Naive thymus-derived CD4-positive, alpha-beta T cell (primary cell): ENCODE results near the gene DPRX. TPM values are rescaled to one million over a fixed set of nuclear protein-coding genes. Genes with fewer than 3 reads are reported as not detected.

Experiments
- ATAC-seq: fragments of 150-1000 bp; cut with Tn5 transposase; 2 replicates; pipeline ENCODE4 v1.10.0; 2021; ENCODE audit warnings: mild to moderate bottlenecking, moderate library complexity
- CTCF ChIA-PET: fragments of 350-600 bp; sonication (Branson Sonifier 250); formaldehyde crosslinking; loops from one replicate; lab custom pipeline; 2021; ENCODE audit warnings: antibody characterized with exemption; lab: Charles Lee
- POLR2A ChIA-PET: fragments of 350-600 bp; sonication (Branson Sonifier 250); formaldehyde crosslinking; loops from one replicate; lab custom pipeline; 2021; ENCODE audit warnings: antibody characterized with exemption, inconsistent platforms; lab: Charles Lee
- DNase-seq, 9 donors: peaks; one replicate each; pipeline versions ENCODE4 v3.0.0 to v3.0.0-alpha.2; 2020 to 2022; ENCODE audit warnings: mixed read lengths in 1 of 9
- H3K27ac ChIP-seq: one replicate; pipeline ENCODE4 v1.7.0; 2013; ENCODE audit warnings: mild to moderate bottlenecking, low read depth, low read length, moderate library complexity
- H3K27me3 ChIP-seq, 2 donors: one replicate each; pipeline ENCODE4 v1.7.0; 2013; ENCODE audit warnings: low read length in 2 of 2, mild to moderate bottlenecking in 2 of 2, moderate library complexity in 2 of 2; ENCODE audit not compliant: control insufficient read depth in 2 of 2, insufficient read depth in 2 of 2
- H3K36me3 ChIP-seq, 3 experiments: 1 replicate in 2 of 3; 2 replicates in 1 of 3; pipeline ENCODE4 v1.7.0; 2013; ENCODE audit warnings: low read length in 3 of 3, mild to moderate bottlenecking in 3 of 3, moderate library complexity in 1 of 3; ENCODE audit not compliant: insufficient read depth in 3 of 3, control insufficient read depth in 2 of 3
- H3K4me1 ChIP-seq, 2 donors: one replicate each; pipeline ENCODE4 v1.7.0; 2013; ENCODE audit warnings: low read length in 2 of 2, mild to moderate bottlenecking in 2 of 2, moderate library complexity in 1 of 2; ENCODE audit not compliant: control insufficient read depth in 2 of 2, insufficient read depth in 2 of 2
- H3K4me3 ChIP-seq: 2 replicates; pipeline ENCODE4 v1.7.0; 2013; ENCODE audit warnings: mild to moderate bottlenecking, low read length
- H3K9me3 ChIP-seq, 3 experiments: 1 replicate in 2 of 3; 2 replicates in 1 of 3; pipeline ENCODE4 v1.7.0; 2013; ENCODE audit warnings: low read length in 3 of 3; ENCODE audit not compliant: control insufficient read depth in 2 of 3
- H3K27ac Mint-ChIP-seq, 9 donors: one replicate each; pipeline ENCODE4 v1.8.0; 2020 to 2022; ENCODE audit warnings: mixed read lengths in 9 of 9, mild to moderate bottlenecking in 8 of 9, moderate library complexity in 5 of 9, inconsistent platforms in 2 of 9
- H3K27me3 Mint-ChIP-seq, 5 donors: one replicate each; pipeline ENCODE4 v1.8.0; 2021 to 2022; ENCODE audit warnings: mixed read lengths in 5 of 5, mild to moderate bottlenecking in 1 of 5
- H3K36me3 Mint-ChIP-seq, 5 donors: one replicate each; pipeline ENCODE4 v1.8.0; 2020 to 2022; ENCODE audit warnings: mixed read lengths in 5 of 5, mild to moderate bottlenecking in 3 of 5, inconsistent platforms in 1 of 5
- H3K4me1 Mint-ChIP-seq, 7 donors: one replicate each; pipeline ENCODE4 v1.8.0; 2020 to 2022; ENCODE audit warnings: mixed read lengths in 7 of 7, mild to moderate bottlenecking in 3 of 7, inconsistent platforms in 1 of 7
- H3K4me3 Mint-ChIP-seq, 10 donors: one replicate each; pipeline ENCODE4 v1.8.0; 2020 to 2022; ENCODE audit warnings: mild to moderate bottlenecking in 10 of 10, mixed read lengths in 10 of 10, moderate library complexity in 6 of 10, inconsistent platforms in 2 of 10
- H3K9me3 Mint-ChIP-seq, 11 donors: one replicate each; pipeline ENCODE4 v1.8.0; 2020 to 2022; ENCODE audit warnings: mixed read lengths in 11 of 11, mild to moderate bottlenecking in 4 of 11, inconsistent platforms in 1 of 11, moderate library complexity in 1 of 11
- intact Hi-C, 2 donors: fragments of 100-400 bp; cut with micrococcal nuclease; formaldehyde crosslinking; loops; one replicate each; pipeline ENCODE4 v1.15.1; 2023
- polyA plus RNA-seq, 2 donors: library from polyadenylated mRNA; unstranded; fragments of 300-500 nt; fragmentation: Illumina TruSeq; gene quantifications; one replicate each; pipeline ENCODE4 v1.2.3, GENCODE V29; 2021
- total RNA-seq, 6 experiments: library from RNA in 5 of 6; stranded (reverse) in 5 of 6; gene quantifications; 1 replicate in 5 of 6; 2 replicates in 1 of 6; pipeline ENCODE4 v1.2.3 and lab custom pipeline; 2021 to 2026

Gene DPRX
- total and polyA plus RNA-seq, 7 experiments from 2014 or later = not detected

- no peak overlapping the region for H3K27ac Mint-ChIP-seq
- no peaks in the 10 kb centered on the region for H3K27me3 Mint-ChIP-seq
- intact Hi-C loops = no loop called here
- ATAC-seq (no peak), DNase-seq (no peak)
- H3K36me3 Mint-ChIP-seq = peaks cover 0 to 9% (median 0%) of the 10 kb centered on the region in 5 donors
- H3K9me3 Mint-ChIP-seq = peaks cover 4 to 46% (median 12%) of the 10 kb centered on the region in 11 donors
- ChIA-PET CTCF (no interaction called here), POLR2A (no interaction called here)
- Histone ChIP-seq H3K27ac (no peak overlapping the region), H3K36me3 (no peaks in the 10 kb centered on the region), H3K27me3 (no peaks in the 10 kb centered on the region), H3K9me3 (no peaks in the 10 kb centered on the region), H3K4me3 (no peak overlapping the region), H3K4me1 (no peaks in the 10 kb centered on the region)
- no peak overlapping the region for H3K4me3 Mint-ChIP-seq
- no peaks in the 10 kb centered on the region for H3K4me1 Mint-ChIP-seq
These were observed 34.8 kb upstream of the DPRX start for GRCh38 chr19:53597023-53597422.

GRCh38 chr19:53598361-53598760 is 33.4 kb upstream of the DPRX start:
- ChIA-PET POLR2A (no interaction called here), CTCF (no interaction called here)
- no peak for DNase-seq
- H3K27me3 Mint-ChIP-seq = peaks cover 0 to 4% (median 0%) of the 10 kb centered on the region in 5 donors
- no peak for ATAC-seq
- Histone ChIP-seq H3K36me3 (no peaks in the 10 kb centered on the region), H3K27ac (no peak overlapping the region), H3K9me3 (no peaks in the 10 kb centered on the region), H3K4me1 (no peaks in the 10 kb centered on the region), H3K4me3 (no peak overlapping the region), H3K27me3 (no peaks in the 10 kb centered on the region)
- intact Hi-C loops = no loop called here
- no peak overlapping the region for H3K27ac Mint-ChIP-seq
- H3K4me3 Mint-ChIP-seq = no peak overlapping the region
- H3K4me1 Mint-ChIP-seq = no peaks in the 10 kb centered on the region
- peaks cover 5 to 49% (median 12%) of the 10 kb centered on the region in 11 donors for H3K9me3 Mint-ChIP-seq
- peaks cover 0 to 9% (median 0%) of the 10 kb centered on the region in 5 donors for H3K36me3 Mint-ChIP-seq

- Mint-ChIP-seq H3K27me3 (peaks cover 0 to 5% (median 0%) of the 10 kb centered on the region in 5 donors), H3K4me1 (no peaks in the 10 kb centered on the region), H3K36me3 (peaks cover 0 to 13% (median 6%) of the 10 kb centered on the region in 5 donors), H3K4me3 (no peak overlapping the region), H3K27ac (no peak overlapping the region), H3K9me3 (peaks cover 5 to 52% (median 20%) of the 10 kb centered on the region in 11 donors)
- CTCF ChIA-PET = no interaction called here
- Histone ChIP-seq H3K9me3 (no peaks in the 10 kb centered on the region), H3K36me3 (no peaks in the 10 kb centered on the region), H3K27me3 (no peaks in the 10 kb centered on the region), H3K27ac (no peak overlapping the region), H3K4me3 (no peak overlapping the region), H3K4me1 (no peaks in the 10 kb centered on the region)
- ATAC-seq = no peak
- POLR2A ChIA-PET = no interaction called here
- intact Hi-C loops = no loop called here
- no peak for DNase-seq
These were observed 31.6 kb upstream of the DPRX start for GRCh38 chr19:53600217-53600616.

- H3K4me1 Mint-ChIP-seq = no peaks in the 10 kb centered on the region
These were observed 25.8 kb upstream of the DPRX start for GRCh38 chr19:53606031-53606430.

GRCh38 chr19:53608381-53608780 is 23.4 kb upstream of the DPRX start:
- DNase-seq (no peak), ATAC-seq (no peak)
- peaks cover 0 to under 1% (median 0%) of the 10 kb centered on the region in 5 donors for H3K27me3 Mint-ChIP-seq
- intact Hi-C loops = no loop called here
- Histone ChIP-seq H3K4me1 (no peaks in the 10 kb centered on the region), H3K36me3 (no peaks in the 10 kb centered on the region), H3K27me3 (no peaks in the 10 kb centered on the region), H3K27ac (no peak overlapping the region), H3K9me3 (no peaks in the 10 kb centered on the region), H3K4me3 (no peak overlapping the region)
- H3K9me3 Mint-ChIP-seq = peaks cover 0 to 60% (median 19%) of the 10 kb centered on the region in 11 donors
- POLR2A ChIA-PET = no interaction called here
- peaks cover 2 to 6% (median 5%) of the 10 kb centered on the region in 5 donors for H3K36me3 Mint-ChIP-seq
- no peak overlapping the region for H3K27ac Mint-ChIP-seq
- CTCF ChIA-PET = no interaction called here
- no peak overlapping the region for H3K4me3 Mint-ChIP-seq
- H3K4me1 Mint-ChIP-seq = no peaks in the 10 kb centered on the region

More at GRCh38 chr19:53606031-53606430, 25.8 kb upstream of the DPRX start:
- H3K36me3 ChIP-seq = no peaks in the 10 kb centered on the region
- H3K27me3 ChIP-seq = no peaks in the 10 kb centered on the region
- ChIA-PET CTCF (no interaction called here), POLR2A (no interaction called here)
- DNase-seq (no peak), ATAC-seq (no peak)
- Mint-ChIP-seq H3K4me3 (no peak overlapping the region), H3K9me3 (peaks cover 0 to 56% (median 19%) of the 10 kb centered on the region in 11 donors), H3K36me3 (peaks cover 0 to 9% (median 6%) of the 10 kb centered on the region in 5 donors), H3K27me3 (peaks cover 0 to 5% (median 0%) of the 10 kb centered on the region in 5 donors), H3K27ac (no peak overlapping the region)
- intact Hi-C loops = no loop called here
- H3K4me3 ChIP-seq = no peak overlapping the region
- H3K4me1 ChIP-seq = no peaks in the 10 kb centered on the region
- no peaks in the 10 kb centered on the region for H3K9me3 ChIP-seq
- H3K27ac ChIP-seq = no peak overlapping the region

- Mint-ChIP-seq H3K9me3 (peaks cover 0 to 72% (median 13%) of the 10 kb centered on the region in 11 donors), H3K4me1 (no peaks in the 10 kb centered on the region), H3K27ac (no peak overlapping the region), H3K36me3 (peaks cover 0 to 5% (median 0%) of the 10 kb centered on the region in 5 donors), H3K27me3 (no peaks in the 10 kb centered on the region), H3K4me3 (no peak overlapping the region)
- DNase-seq = no peak
- ChIA-PET CTCF (no interaction called here), POLR2A (no interaction called here)
- Histone ChIP-seq H3K36me3 (no peaks in the 10 kb centered on the region), H3K27ac (no peak overlapping the region), H3K27me3 (no peaks in the 10 kb centered on the region), H3K4me3 (no peak overlapping the region), H3K9me3 (no peaks in the 10 kb centered on the region), H3K4me1 (no peaks in the 10 kb centered on the region)
- no peak for ATAC-seq
- intact Hi-C loops = no loop called here
These were observed 18.9 kb upstream of the DPRX start for GRCh38 chr19:53612762-53613526.
